Measurements from ENCODE around the gene DPP6.

DPP6 gene

DNA sequence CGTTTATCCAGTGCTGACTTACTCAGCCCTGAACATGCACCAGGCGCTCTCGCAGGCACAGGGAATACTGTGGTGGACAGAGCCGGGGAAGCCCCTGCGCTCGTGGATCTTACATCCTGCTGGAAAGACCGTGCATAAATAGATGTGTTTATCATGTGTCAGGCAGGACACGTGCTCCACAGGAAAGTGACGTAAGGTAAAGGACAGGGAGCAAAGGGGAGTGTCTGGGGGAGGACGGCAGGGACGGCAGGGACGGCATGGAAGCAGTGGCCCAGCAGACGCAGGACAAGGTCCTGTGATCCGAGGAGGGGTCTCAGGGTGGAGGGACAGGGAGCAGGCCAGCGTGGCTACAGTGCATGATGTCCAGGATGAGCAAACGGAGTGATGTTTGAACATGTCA lies 540.2 kb downstream of the DPP6 start:
- DNase-seq (ENCODE audit: low spot score): no peak

DNA sequence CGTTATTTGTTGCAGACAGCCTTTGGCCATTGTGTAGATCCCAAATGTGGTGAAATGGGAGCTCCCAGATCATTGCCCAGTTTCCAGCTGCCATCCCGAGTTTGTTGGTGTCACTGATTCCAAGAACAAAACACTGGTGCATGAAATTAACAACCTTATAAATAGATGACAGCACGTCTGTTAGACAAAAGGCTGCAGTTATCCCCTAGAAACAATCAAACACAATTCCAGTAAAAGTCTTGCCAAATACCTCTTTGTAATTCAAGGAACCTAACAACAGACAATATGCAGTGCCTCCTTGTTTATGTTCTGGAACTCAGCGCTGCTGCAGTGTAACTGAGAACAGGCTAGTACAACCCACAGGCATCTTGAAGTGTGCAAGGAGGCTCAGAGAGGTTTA lies 546.2 kb downstream of the DPP6 start:
- DNase-seq (ENCODE audit: low spot score): no peak

DNA sequence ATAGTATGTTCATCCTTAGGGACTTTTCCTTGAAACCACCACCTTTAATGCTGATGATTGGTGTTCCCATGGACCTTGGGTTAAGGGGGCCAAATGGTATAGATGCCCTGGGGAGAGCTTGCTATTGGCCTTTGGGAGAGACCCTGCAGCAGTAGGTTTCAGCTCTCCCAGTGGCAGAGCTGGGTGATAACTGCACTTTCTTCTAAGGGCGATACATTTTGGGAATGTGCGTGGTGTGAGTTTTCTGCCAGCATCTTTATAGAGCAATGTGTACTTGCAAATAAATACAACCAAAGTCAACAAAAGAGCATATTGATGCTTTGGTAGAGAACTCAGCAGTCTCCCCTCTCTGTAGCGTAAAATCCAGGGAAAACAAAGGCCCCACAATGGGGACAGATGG lies 546.7 kb downstream of the DPP6 start:
- DNase-seq (ENCODE audit: low spot score): no peak

DNA sequence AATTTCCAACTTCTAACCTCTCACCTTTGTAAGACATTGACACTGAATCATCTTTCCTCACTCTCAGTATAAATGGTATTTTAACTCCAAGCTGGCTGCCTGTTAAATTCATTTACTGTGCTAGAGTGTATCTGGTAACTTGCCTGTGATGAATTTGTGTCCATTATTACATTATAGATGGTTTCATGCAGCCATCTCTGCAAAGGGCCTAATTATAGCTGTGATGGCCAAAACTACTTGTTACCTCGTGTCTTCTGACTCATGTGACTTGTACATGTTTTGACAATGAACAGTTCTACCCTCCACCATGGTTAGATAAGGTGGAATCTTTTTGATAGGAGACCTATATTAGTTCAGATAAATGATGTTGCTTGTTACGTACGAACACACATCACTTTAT lies 558.7 kb downstream of the DPP6 start:
- no peak for DNase-seq (ENCODE audit: low spot score)

DNA sequence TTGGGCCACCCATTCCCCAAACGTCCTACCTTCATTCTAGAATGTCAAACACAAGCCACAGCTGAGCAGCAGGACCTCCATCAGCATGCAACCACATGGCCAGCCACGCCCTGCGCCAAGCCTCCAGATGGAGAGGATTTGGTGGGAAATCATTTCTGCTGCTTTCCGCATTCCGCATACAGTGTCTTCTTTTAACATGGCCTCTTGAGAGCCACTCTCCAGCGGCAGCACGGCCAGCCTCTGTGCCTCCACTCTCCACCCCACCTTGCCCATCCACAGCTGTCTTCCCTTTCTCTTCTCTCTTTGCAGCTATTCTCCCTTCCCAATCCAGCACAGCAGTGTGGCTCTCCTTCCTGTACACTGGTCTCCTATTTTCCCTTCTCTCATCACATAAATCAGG lies 561.6 kb downstream of the DPP6 start:
- DNase-seq (ENCODE audit: low spot score): no peak

DNA sequence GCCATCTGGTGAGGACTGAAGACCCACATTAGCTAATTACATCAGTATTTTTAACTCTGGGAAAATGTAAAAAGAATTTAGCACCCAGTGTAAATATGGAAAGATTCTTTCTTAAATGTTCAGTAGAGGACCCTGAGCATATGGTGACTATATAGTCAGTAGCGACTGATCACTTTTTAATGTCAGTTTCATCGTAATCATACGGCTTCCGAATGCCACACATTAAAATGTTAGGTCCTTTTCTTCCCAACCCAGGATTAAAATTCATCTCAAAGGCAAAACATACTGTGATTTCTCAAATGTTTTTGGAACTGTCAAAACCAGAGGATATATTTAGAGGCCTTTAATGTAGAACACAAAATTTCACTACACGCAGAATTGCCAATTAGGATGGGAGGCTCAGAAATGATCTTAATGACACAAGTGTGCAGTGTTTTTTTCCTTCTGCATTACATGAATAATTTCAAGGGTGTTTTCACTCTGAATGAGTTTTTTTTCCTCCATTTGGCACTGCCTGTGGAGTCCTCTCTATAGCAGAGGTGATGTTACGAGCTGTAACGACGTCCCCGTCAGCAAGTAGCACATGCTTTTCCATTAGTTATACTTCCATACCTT lies 568.0 kb downstream of the DPP6 start:
- no peak for DNase-seq (ENCODE audit: low spot score)

DNA sequence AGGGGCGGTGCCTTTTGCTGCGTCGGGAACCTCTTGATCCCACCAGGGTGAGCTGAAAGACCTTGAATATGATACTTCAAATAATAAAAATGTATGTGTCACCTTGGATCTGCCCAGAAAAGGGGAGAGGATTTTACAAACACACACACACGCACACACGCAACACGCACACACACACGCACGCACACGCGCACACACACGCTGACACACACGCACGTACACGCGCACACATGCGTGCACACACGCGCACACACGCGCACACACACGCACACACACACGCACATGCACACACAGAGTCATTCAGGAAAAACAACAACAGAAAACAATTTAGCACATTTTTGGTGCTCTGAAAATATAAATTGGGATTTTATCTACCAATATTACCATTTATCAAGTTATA lies 571.2 kb downstream of the DPP6 start:
- DNase-seq (ENCODE audit: low spot score): no peak

DNA sequence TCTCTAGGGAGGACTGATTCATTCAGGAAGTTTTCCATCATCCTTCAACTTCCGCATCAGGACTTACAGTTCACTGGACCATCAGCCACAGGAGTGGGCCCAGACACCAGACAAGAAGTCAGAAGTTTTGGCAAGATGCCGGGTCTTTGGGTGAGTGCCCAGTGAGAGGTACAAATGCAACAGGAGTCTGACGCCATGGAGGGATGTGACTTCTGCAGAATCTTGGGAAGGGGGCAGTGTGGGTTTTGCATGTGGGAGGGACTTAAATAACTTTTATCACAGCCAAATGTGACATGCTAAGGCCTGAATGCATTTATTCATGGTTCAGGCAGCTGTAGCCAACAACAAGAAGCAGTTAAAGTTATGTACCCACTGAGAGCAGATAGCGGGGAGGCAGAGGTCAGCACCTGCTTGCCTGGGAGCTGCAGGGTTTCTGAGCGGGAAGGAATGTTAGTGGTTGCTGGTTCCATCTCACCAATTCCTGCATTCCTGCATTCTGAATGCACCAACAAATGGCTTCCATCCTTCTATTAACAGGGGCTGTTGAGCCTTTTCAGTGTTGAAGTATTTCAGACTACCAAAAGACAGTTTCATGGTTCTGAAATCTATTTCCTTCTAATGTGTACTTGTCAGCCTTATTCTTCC lies 575.6 kb downstream of the DPP6 start:
- DNase-seq (ENCODE audit: low spot score): no peak

DNA sequence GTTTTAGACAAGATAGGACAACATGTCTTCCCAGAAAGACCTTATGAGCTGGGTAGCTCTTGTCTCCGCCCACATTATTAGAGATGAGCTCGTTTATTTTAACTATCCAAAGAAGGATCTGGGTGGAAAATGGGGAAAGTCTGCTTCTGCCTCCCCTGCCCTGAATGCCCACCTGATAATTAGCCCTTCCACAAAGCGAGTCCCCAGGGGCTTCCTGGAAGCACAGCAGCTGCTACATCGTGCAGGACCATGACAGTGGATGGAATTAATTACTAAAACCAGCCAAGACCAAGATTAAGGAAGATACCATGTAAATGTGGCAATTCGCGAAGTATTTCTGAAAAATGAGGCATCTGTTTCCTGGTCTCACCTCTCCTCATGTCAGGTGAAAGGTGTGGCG lies 576.4 kb downstream of the DPP6 start:
- DNase-seq (ENCODE audit: low spot score): no peak

DNA sequence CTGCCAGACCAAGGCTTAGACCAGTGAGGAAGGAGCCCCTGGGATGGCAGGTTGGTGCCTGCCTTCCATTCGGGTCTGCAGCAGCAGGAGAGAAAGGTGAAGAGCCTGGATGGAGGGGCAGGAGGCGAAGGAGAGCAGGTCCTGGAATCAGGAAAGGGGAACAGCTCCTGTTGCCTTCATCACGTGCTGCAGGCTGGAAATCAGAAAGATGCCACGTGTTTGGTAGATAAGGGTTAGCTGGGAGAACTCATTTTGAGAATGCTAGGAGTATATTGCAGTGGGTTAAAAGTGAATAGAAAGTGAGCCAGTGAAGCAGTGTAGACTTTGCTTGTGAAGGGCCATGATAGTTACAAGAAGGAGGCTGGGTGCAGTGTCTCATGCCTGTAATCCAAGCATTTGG lies 579.0 kb downstream of the DPP6 start:
- DNase-seq (ENCODE audit: low spot score): no peak

DNA sequence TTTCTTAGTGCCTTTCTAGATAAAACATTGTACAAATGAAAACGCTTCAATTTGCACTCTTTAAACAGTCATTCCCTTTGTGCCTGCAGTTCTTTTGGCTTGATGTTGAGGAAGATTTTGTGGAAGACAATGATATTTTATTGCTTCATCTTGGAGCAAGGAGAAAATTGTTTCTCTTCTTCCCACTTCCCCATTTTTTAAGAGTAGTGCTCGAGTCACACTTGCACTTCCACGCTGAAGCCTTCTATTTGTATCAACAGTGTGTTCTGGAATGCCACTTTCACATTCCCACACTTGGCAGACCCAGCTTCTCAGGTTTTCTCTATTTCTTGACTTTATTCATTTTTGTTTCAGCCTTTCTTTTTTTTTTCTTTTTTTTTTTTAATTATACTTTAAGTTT lies 581.4 kb downstream of the DPP6 start:
- no peak for DNase-seq (ENCODE audit: low spot score)

DNA sequence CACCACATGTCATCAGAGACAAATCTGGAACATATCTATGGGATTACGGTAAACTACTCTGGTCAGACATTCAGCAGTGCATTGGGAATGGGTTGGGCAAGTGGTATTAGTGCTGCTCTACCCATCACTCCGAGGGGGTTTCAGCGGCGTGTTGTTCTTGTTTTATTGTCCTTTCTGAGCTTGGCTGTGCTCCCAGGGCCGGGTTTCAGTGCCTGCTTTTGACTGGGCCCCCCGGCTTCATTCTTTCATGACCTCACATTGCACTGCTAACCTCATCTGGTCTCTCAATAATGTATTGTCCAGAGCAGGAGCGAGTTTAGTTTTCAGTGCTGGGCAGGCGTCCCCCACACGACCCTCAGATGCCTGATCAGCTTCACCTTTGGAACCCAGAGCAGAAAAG lies 586.1 kb downstream of the DPP6 start:
- no peak for DNase-seq (ENCODE audit: low spot score)

DNA sequence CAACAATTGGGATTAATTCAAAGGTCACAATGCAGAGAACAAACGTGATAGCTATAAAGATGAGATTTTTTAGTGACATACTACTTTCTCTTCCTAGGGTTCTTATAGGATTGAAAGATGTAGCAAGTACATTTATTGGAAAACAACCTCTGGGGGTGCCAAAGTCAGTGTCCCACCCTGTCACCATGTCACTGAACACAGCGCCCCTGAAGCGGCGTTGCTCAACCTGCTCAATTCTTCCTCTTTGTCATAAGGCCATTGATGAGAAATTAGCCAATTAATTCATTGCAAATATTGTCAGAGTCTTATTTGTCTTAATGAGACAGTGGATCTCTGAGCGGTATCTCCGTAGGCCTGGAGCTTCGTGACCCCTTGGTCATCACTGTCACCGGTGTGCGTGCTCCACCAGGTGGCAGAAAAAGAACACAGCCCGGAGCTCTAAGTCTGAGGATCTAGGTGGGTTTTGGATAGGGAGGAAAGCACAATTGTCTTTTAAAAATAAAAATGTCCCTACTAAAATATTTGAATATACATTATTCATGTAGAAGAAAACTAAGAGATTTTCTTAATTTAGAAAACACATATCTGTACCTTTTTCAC lies 588.2 kb downstream of the DPP6 start:
- DNase-seq (ENCODE audit: low spot score): no peak

DNA sequence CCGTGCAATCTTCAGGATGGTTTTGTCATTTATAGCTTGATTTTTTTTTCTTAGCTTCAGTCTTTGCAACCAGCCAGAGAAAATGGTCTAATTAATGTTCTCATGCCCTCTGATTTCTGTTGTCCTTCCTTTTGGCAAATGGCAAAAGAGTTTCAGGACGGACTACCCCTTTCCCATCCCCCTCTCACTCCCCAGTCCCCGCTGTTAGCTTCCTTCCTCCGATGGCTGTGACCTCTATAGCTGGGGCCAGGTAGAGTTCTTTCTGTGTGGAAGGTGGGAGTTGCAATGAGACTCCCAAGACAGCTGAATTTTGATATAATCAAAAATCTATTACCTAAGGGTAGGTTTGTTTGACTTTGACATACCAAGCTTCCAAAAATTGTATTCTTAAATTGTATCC lies 588.7 kb downstream of the DPP6 start:
- no peak for DNase-seq (ENCODE audit: low spot score)

DNA sequence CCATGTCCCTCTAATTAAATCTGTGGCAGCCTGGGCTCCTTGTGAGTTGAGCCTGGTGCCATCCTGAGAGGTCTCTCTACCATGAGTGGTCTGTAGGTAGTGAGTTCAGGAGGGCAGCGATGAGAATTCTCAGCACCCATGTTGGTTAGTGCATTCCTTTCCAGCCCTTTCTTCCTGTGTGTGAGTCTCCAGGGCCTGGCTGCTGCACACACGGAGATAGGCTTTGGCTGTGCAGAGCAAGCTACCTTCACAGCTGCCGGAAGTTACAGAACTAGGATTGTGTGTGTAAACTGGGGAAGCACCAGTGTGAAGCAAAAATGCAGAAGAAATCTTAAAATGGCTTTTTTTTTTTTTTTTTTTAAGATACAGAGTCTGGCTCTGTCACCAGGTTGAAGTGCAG lies 592.2 kb downstream of the DPP6 start:
- no peak for DNase-seq (ENCODE audit: low spot score)

DNA sequence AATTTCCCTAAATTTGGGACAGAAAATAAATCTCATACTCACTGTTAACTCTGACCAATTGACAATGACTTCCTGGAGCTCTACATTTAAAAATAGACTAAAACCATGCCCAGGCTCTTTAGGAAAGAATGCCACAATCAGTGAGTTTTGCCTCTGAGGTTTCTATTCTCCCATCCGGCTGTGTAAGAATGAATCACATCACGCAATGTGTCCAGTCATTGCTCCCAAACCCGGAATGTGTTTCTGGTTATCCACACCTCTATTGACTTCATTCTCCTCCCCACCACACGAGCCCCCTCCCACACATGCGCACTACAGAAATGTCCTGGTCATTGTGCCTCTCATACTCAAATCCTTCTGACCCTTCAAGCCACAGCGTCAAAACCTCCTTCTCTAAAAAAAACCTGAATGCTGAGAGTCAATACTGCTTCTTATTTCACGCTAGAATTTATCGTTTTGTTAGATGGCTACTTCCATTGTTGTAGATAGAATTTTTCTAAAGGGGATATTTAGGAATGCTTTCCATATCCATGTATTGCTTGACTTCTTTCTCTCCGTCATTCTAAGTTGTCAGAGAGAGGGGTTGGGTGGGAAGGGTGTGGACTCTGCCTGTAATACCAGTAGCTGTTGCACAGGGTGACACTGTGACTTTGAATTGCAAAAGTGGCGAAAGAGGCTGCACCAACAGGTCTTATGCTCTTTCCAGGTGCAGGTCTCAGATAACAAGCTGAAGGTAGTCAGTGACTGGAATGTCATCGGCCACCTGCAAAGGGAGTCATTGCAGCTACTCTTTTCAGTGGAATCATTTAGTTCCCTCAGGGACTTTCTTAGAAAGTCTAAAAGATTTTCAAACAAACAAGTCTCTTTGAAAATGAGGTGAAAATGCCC lies 594.2 kb downstream of the DPP6 start:
- DNase-seq (ENCODE audit: low spot score): no peak

DNA sequence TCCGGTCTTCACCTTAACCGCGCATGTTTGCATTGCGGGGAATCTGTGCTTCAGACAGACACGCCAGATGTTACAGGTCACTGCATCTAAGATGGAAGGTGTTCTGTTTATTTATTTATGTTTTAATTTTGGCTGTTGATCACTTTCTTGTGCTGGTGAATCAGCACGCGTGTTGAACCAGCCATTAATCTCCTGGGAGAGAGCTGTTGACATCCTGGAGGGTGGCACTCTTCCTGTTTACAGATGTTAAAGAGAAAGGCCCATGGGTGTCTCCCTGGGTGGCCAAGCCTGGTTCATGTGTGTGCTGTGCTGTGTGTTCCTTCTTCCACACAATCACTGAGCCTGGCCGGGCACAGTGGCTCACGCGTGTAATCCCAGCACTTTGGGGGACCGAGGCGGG lies 595.4 kb downstream of the DPP6 start:
- DNase-seq (ENCODE audit: low spot score): no peak

DNA sequence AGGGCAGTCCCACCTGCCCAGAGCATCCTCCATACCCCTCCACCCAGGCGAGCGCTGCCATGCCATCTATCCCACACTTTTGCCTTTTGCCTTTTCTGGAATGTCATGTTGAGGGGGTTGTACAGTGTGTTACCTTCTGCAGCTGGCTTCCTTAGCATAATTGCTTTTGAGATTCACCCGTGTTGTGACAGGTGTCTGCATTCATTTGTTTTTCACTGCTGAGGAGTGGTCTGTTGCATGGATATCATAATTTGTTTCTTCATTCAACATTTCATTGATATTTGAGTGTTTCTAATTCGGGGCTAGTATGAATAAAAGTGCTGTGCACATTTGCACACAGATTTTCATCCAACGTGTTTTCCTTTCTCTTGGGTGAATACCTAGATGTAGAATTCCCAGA lies 596.8 kb downstream of the DPP6 start:
- DNase-seq (ENCODE audit: low spot score): no peak

DNA sequence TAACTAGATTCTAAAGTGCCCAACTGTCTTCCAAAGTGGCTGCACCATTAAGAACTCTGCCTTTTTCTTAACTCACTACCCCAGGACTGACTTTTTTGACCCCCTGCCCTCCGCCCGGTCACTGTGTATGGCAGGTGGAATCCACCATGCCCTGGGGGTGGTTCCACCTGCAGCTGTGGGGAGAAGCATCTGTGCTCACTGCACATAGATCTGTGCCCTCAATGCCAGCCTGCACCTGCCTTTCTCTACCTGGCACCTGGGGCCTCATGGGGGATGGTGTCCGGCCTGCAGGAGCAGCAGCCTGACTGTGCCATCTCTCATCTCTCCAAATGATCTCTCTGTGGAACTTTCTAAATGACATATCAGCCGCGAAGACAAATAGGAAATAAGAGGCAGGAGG lies 597.2 kb downstream of the DPP6 start:
- no peak for DNase-seq (ENCODE audit: low spot score)

DNA sequence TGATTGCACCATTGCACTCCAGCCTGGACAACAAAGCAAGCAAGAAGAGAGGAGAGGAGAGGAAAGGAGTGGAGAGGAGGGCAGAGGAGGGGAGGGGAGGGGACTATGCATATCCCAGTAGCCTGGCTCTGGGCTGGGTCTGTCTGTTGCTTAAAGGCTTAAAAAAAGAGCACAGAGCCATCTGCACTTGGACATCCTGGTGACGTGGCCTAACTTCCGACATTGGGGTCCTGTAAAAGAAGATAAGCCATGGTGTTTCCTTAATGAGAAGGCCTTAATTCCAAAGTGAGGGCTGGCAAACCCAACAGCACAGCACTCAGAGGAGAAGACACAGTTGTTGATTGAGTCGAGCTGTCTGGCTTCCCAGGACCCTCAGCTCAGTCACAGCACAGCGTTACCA lies 598.1 kb downstream of the DPP6 start:
- DNase-seq (ENCODE audit: low spot score): no peak

DNA sequence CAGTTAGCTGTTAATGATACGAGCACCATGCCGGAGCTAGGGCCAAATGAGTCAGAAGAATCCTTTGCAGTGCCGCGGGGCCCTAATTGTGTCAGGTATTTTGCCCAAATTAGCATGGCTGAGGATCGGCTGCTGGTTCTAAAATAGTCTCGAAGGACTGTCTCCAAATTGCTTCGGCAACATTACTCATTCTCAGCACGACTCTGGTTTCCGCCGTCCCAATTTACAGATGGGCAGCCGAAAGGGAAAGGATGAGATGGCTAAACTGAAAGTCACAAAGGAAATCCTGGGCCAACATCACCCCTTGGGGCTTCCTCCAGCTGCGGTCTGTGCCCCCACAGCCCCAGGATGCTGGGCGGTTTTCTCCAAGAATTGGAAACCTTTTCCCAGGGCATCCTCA lies 599.3 kb downstream of the DPP6 start:
- DNase-seq (ENCODE audit: low spot score): no peak

DNA sequence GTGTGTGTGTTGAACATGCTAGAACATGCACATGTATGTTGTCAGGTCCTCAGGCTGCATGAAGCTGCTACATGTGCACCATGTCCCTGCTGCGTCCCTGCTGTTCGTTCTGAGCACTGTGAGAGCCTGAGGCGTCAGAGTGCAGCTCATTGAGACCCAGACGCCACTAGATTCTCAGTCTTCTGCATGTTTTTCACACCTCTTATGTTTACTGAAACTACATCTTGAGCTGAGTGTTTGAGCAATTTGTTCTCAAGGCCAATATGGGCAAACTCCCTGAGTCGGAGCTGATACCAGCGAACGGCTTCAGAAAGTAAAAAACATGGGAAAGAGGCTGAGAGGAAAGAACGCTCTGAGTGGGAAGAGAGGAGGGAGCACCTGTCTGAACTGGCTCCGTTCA lies 600.4 kb downstream of the DPP6 start:
- no peak for DNase-seq (ENCODE audit: low spot score)

DNA sequence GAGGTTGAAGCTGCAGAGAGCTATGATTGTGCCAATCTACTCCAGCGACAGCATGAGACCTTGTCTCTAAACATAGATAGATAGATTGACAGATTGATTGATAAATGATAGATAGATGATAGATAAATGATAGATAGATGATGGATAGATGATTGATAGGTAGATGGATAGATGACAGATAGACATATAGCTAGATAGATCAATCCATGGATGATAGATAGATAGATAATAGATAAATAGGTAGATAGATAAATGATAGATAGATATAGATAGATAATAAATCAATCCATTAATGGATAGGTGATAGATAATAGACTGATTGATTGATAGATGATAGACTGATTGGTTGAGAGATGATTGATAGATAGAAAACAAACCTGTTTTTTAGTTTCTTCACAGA lies 601.1 kb downstream of the DPP6 start:
- no peak for DNase-seq (ENCODE audit: low spot score)
